ENCODE data around the gene PRR16.

DNA sequence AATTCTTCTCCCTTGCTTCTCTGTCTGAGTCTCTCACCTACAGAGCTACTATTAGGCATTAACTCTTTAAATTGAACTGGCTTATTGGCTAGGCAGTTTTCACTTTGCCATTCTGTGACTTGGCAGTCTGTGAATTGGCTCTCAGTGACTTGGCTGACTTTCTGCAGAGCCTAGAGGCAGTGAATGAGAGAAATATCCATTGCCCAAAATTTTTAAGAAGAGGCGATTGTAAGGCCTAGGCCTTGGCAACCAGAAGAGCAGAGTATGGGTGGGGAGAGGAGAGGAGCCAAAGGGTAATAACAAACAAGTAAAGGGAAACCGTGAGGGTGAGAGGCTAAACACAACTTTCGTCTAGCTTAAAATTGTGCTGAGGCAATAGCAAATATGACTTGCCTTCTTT lies 176.7 kb downstream of the PRR16 start:
- TF ChIP-seq, protein P1, sequence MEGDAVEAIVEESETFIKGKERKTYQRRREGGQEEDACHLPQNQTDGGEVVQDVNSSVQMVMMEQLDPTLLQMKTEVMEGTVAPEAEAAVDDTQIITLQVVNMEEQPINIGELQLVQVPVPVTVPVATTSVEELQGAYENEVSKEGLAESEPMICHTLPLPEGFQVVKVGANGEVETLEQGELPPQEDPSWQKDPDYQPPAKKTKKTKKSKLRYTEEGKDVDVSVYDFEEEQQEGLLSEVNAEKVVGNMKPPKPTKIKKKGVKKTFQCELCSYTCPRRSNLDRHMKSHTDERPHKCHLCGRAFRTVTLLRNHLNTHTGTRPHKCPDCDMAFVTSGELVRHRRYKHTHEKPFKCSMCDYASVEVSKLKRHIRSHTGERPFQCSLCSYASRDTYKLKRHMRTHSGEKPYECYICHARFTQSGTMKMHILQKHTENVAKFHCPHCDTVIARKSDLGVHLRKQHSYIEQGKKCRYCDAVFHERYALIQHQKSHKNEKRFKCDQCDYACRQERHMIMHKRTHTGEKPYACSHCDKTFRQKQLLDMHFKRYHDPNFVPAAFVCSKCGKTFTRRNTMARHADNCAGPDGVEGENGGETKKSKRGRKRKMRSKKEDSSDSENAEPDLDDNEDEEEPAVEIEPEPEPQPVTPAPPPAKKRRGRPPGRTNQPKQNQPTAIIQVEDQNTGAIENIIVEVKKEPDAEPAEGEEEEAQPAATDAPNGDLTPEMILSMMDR (IDR thresholded peaks at IDR 0.05; ENCODE audit: insufficient read depth, low read length), result no peak
- TF ChIP-seq, protein P2, sequence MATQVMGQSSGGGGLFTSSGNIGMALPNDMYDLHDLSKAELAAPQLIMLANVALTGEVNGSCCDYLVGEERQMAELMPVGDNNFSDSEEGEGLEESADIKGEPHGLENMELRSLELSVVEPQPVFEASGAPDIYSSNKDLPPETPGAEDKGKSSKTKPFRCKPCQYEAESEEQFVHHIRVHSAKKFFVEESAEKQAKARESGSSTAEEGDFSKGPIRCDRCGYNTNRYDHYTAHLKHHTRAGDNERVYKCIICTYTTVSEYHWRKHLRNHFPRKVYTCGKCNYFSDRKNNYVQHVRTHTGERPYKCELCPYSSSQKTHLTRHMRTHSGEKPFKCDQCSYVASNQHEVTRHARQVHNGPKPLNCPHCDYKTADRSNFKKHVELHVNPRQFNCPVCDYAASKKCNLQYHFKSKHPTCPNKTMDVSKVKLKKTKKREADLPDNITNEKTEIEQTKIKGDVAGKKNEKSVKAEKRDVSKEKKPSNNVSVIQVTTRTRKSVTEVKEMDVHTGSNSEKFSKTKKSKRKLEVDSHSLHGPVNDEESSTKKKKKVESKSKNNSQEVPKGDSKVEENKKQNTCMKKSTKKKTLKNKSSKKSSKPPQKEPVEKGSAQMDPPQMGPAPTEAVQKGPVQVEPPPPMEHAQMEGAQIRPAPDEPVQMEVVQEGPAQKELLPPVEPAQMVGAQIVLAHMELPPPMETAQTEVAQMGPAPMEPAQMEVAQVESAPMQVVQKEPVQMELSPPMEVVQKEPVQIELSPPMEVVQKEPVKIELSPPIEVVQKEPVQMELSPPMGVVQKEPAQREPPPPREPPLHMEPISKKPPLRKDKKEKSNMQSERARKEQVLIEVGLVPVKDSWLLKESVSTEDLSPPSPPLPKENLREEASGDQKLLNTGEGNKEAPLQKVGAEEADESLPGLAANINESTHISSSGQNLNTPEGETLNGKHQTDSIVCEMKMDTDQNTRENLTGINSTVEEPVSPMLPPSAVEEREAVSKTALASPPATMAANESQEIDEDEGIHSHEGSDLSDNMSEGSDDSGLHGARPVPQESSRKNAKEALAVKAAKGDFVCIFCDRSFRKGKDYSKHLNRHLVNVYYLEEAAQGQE (IDR thresholded peaks at IDR 0.05; ENCODE audit: insufficient replicate concordance, low read depth), result no peak
